HEK293 (cell line): ENCODE measurements around the gene HSD17B4.

ENCODE experiments used
- CTCF ChIA-PET: fragments of 350-600 bp; formaldehyde crosslinking; extraction: SDS; loops from one replicate; lab custom pipeline; 2021; ENCODE audit warnings: antibody characterized with exemption; lab: Yijun Ruan, JAX
- POLR2A ChIA-PET: fragments of 300-600 bp; formaldehyde crosslinking; extraction: SDS; loops from one replicate; lab custom pipeline; 2020; ENCODE audit warnings: antibody characterized with exemption, inconsistent platforms; lab: Yijun Ruan, JAX
- H3K27ac ChIP-seq: fragments of 200-500 bp; sonication (Bioruptor generic); 2 replicates; pipeline ENCODE4 v1.5.1; 2014; ENCODE audit warnings: low read depth, low read length, control low read depth, inconsistent platforms; ENCODE audit errors: extremely low read depth
- H3K36me3 ChIP-seq, 2 experiments: fragments of 200-500 bp in 1 of 2; sonication (Bioruptor generic) in 1 of 2; 1 replicate in 1 of 2; 2 replicates in 1 of 2; pipeline ENCODE4 v1.5.1; 2014 to 2017; ENCODE audit warnings: inconsistent platforms in 2 of 2, low read length in 2 of 2; ENCODE audit not compliant: control insufficient read depth in 2 of 2, insufficient read depth in 1 of 2
- H3K4me1 ChIP-seq: fragments of 200-500 bp; sonication (Bioruptor generic); 2 replicates; pipeline ENCODE4 v1.5.1; 2014; ENCODE audit warnings: mild to moderate bottlenecking, low read length, inconsistent platforms; ENCODE audit not compliant: control insufficient read depth, insufficient read depth
- H3K4me3 ChIP-seq: 2 replicates; pipeline ENCODE4 v1.5.1; 2011; ENCODE audit warnings: low read depth, mild to moderate bottlenecking, control low read depth, low read length, moderate library complexity
- H3K9me3 ChIP-seq: fragments of 200-500 bp; sonication (Bioruptor generic); 2 replicates; pipeline ENCODE4 v1.5.1; 2014; ENCODE audit warnings: low read depth, low read length, inconsistent platforms; ENCODE audit not compliant: control insufficient read depth, insufficient read depth
- GFI1B ChIP-seq: fragments of 450-650 bp; formaldehyde crosslinking; IDR thresholded peaks from 2 replicates; pipeline ENCODE4 v1.5.1; 2016; ENCODE audit warnings: missing biosample characterization, missing genetic modification characterization
- GLIS1 ChIP-seq: fragments of 450-650 bp; formaldehyde crosslinking; IDR thresholded peaks from 2 replicates; pipeline ENCODE4 v1.5.1; 2016; ENCODE audit warnings: missing biosample characterization, missing genetic modification characterization
- PRDM1 ChIP-seq: fragments of 450-650 bp; formaldehyde crosslinking; IDR thresholded peaks from 2 replicates; pipeline ENCODE4; 2016; ENCODE audit warnings: missing biosample characterization, missing genetic modification characterization
- ZEB2 ChIP-seq: fragments of 450-650 bp; formaldehyde crosslinking; IDR thresholded peaks from 2 replicates; pipeline ENCODE4 v1.5.1; 2016; ENCODE audit warnings: missing biosample characterization, missing genetic modification characterization
- ZNF10 ChIP-seq: fragments of 450-650 bp; formaldehyde crosslinking; IDR thresholded peaks from 2 replicates; pipeline ENCODE4 v1.5.1; 2017; ENCODE audit warnings: missing biosample characterization, missing genetic modification characterization
- ZNF169 ChIP-seq: fragments of 450-650 bp; formaldehyde crosslinking; IDR thresholded peaks from 2 replicates; pipeline ENCODE4 v1.5.1; 2016; ENCODE audit warnings: missing biosample characterization, missing genetic modification characterization
- ZNF214 ChIP-seq: fragments of 450-650 bp; formaldehyde crosslinking; IDR thresholded peaks from 2 replicates; pipeline ENCODE4 v1.5.1; 2017; ENCODE audit warnings: missing biosample characterization, mild to moderate bottlenecking, missing genetic modification characterization, borderline replicate concordance
- ZNF341 ChIP-seq: fragments of 450-650 bp; formaldehyde crosslinking; IDR thresholded peaks from 2 replicates; pipeline ENCODE4; 2016; ENCODE audit warnings: low read depth, missing biosample characterization, missing genetic modification characterization
- ZNF394 ChIP-seq: fragments of 450-650 bp; formaldehyde crosslinking; IDR thresholded peaks from 2 replicates; pipeline ENCODE4 v1.5.1; 2016; ENCODE audit warnings: missing biosample characterization, missing genetic modification characterization, mild to moderate bottlenecking, moderate library complexity, borderline replicate concordance
- ZNF624 ChIP-seq: fragments of 450-650 bp; formaldehyde crosslinking; IDR thresholded peaks from 2 replicates; pipeline ENCODE4 v1.5.1; 2017; ENCODE audit warnings: missing biosample characterization, missing genetic modification characterization
- ZSCAN30 ChIP-seq: fragments of 450-650 bp; IDR thresholded peaks from 2 replicates; pipeline ENCODE4 v1.5.1; 2018; ENCODE audit warnings: missing biosample characterization, mild to moderate bottlenecking, missing genetic modification characterization, moderate library complexity
- TF ChIP-seq, protein P1 (sequence below): fragments of 450-650 bp; formaldehyde crosslinking; IDR thresholded peaks from 2 replicates; pipeline ENCODE4 v1.5.1; 2016; ENCODE audit warnings: missing biosample characterization, missing genetic modification characterization
- TF ChIP-seq, protein P2 (sequence below): fragments of 450-650 bp; formaldehyde crosslinking; IDR thresholded peaks from 2 replicates; pipeline ENCODE4 v1.5.1; 2017; ENCODE audit warnings: missing biosample characterization, missing genetic modification characterization
- TF ChIP-seq, protein P3 (sequence below): fragments of 450-650 bp; IDR thresholded peaks from 2 replicates; pipeline ENCODE4 v1.5.1; 2018; ENCODE audit warnings: missing biosample characterization, mild to moderate bottlenecking, missing genetic modification characterization
- TF ChIP-seq, protein P4 (sequence below): fragments of 450-650 bp; formaldehyde crosslinking; IDR thresholded peaks from 2 replicates; pipeline ENCODE4 v1.5.1; 2016; ENCODE audit warnings: missing biosample characterization, missing genetic modification characterization
- TF ChIP-seq, protein P5 (sequence below): fragments of 450-650 bp; formaldehyde crosslinking; IDR thresholded peaks from 2 replicates; pipeline ENCODE4 v1.5.1; 2016; ENCODE audit warnings: missing biosample characterization, missing genetic modification characterization
- TF ChIP-seq, protein P6 (sequence below): fragments of 450-650 bp; formaldehyde crosslinking; IDR thresholded peaks from 2 replicates; pipeline ENCODE4 v1.5.1; 2016; ENCODE audit warnings: missing biosample characterization, missing genetic modification characterization

Gene HSD17B4

DNA sequence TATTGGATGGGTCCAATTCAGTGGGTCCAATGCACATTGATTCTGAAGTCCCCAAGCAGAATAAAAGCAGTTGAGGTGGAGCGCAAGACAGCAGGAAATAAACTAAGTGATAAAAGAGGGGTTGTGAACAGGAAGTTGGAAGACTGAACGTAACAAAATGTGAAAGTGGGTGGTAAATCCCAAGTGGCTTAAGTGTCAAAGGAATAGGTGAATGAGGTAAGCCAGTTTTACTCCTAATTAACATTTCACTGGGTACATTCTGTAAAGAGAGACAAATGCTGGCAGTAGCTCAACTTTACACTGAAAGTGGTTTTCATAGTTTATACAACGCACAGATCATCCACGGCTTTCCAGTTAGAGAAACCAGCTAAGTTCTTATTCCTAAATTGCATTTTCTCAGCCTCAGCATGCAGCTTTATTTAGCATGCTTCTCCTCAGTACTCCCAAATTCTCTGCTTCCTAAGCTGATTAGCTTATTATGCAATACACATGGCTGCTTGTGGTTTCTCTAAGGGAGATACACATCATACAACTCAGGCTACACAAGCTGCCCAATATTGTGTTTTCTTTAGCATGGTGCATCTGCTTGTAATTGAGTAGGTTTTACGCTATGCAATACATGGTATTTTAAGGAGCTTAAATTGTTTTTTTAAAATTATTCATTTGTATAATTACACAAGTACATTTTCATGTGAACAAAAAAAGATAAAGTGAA is 34.2 kb upstream of the HSD17B4 start (continued):
- TF ChIP-seq, protein P1, sequence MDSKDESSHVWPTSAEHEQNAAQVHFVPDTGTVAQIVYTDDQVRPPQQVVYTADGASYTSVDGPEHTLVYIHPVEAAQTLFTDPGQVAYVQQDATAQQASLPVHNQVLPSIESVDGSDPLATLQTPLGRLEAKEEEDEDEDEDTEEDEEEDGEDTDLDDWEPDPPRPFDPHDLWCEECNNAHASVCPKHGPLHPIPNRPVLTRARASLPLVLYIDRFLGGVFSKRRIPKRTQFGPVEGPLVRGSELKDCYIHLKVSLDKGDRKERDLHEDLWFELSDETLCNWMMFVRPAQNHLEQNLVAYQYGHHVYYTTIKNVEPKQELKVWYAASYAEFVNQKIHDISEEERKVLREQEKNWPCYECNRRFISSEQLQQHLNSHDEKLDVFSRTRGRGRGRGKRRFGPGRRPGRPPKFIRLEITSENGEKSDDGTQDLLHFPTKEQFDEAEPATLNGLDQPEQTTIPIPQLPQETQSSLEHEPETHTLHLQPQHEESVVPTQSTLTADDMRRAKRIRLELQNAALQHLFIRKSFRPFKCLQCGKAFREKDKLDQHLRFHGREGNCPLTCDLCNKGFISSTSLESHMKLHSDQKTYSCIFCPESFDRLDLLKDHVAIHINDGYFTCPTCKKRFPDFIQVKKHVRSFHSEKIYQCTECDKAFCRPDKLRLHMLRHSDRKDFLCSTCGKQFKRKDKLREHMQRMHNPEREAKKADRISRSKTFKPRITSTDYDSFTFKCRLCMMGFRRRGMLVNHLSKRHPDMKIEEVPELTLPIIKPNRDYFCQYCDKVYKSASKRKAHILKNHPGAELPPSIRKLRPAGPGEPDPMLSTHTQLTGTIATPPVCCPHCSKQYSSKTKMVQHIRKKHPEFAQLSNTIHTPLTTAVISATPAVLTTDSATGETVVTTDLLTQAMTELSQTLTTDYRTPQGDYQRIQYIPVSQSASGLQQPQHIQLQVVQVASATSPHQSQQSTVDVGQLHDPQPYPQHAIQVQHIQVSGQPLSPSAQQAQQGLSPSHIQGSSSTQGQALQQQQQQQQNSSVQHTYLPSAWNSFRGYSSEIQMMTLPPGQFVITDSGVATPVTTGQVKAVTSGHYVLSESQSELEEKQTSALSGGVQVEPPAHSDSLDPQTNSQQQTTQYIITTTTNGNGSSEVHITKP (tag by site-specific recombination) = peak; percentile 81
- 0 out of 2 replicates have a peak, but pooled peaks have one; percentile 17 for TF ChIP-seq ZEB2 (tag by site-specific recombination)
- no peak for TF ChIP-seq ZNF624 (tag by site-specific recombination)
- no peak for TF ChIP-seq PRDM1
- TF ChIP-seq ZNF169 (tag by site-specific recombination) = no peak
- TF ChIP-seq ZNF341 (tag by site-specific recombination) = no peak
- TF ChIP-seq GLIS1 = no peak
- no peak for TF ChIP-seq ZNF10 (tag by site-specific recombination)
- TF ChIP-seq, protein P2, sequence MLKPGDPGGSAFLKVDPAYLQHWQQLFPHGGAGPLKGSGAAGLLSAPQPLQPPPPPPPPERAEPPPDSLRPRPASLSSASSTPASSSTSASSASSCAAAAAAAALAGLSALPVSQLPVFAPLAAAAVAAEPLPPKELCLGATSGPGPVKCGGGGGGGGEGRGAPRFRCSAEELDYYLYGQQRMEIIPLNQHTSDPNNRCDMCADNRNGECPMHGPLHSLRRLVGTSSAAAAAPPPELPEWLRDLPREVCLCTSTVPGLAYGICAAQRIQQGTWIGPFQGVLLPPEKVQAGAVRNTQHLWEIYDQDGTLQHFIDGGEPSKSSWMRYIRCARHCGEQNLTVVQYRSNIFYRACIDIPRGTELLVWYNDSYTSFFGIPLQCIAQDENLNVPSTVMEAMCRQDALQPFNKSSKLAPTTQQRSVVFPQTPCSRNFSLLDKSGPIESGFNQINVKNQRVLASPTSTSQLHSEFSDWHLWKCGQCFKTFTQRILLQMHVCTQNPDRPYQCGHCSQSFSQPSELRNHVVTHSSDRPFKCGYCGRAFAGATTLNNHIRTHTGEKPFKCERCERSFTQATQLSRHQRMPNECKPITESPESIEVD (tag by site-specific recombination) = peak; percentile 43; the same call in 1 of the 2 replicates
- TF ChIP-seq, protein P3, sequence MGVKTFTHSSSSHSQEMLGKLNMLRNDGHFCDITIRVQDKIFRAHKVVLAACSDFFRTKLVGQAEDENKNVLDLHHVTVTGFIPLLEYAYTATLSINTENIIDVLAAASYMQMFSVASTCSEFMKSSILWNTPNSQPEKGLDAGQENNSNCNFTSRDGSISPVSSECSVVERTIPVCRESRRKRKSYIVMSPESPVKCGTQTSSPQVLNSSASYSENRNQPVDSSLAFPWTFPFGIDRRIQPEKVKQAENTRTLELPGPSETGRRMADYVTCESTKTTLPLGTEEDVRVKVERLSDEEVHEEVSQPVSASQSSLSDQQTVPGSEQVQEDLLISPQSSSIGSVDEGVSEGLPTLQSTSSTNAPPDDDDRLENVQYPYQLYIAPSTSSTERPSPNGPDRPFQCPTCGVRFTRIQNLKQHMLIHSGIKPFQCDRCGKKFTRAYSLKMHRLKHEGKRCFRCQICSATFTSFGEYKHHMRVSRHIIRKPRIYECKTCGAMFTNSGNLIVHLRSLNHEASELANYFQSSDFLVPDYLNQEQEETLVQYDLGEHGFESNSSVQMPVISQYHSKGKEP (tag by site-specific recombination) = peak; percentile 81
- TF ChIP-seq ZNF394 (tag by site-specific recombination) = peak; percentile 82
- TF ChIP-seq, protein P4, sequence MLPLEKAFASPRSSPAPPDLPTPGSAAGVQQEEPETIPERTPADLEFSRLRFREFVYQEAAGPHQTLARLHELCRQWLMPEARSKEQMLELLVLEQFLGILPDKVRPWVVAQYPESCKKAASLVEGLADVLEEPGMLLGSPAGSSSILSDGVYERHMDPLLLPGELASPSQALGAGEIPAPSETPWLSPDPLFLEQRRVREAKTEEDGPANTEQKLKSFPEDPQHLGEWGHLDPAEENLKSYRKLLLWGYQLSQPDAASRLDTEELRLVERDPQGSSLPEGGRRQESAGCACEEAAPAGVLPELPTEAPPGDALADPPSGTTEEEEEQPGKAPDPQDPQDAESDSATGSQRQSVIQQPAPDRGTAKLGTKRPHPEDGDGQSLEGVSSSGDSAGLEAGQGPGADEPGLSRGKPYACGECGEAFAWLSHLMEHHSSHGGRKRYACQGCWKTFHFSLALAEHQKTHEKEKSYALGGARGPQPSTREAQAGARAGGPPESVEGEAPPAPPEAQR (tag by site-specific recombination) = no peak
- TF ChIP-seq, protein P5, sequence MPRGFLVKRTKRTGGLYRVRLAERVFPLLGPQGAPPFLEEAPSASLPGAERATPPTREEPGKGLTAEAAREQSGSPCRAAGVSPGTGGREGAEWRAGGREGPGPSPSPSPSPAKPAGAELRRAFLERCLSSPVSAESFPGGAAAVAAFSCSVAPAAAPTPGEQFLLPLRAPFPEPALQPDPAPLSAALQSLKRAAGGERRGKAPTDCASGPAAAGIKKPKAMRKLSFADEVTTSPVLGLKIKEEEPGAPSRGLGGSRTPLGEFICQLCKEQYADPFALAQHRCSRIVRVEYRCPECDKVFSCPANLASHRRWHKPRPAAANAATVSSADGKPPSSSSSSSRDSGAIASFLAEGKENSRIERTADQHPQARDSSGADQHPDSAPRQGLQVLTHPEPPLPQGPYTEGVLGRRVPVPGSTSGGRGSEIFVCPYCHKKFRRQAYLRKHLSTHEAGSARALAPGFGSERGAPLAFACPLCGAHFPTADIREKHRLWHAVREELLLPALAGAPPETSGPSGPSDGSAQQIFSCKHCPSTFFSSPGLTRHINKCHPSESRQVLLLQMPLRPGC (tag by site-specific recombination) = no peak
- TF ChIP-seq ZSCAN30 (tag by site-specific recombination) = no peak
- TF ChIP-seq GFI1B = no peak

DNA sequence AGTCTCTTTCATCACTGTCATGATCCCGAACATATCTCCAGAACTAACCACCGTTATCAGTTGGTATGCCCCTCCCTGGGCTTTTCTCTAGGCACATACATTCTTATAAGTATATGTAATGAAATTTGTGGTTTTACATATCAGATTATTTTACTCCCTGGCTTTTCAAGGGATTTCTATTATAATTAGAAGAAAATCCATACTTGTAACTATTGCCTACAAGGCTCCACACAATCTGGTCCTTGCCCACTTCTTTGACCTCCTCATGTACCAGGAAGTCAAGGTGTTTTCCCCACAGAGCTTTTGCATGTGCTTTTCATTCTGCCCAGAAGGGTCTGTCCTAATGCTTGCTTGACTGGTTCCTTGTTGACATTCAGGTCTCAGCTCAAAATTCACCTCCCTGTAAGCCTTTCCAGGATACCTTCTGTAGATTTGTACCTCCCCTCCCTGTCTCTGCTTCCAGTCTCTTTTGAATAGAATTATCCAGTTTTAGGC is 33.6 kb upstream of the HSD17B4 start:
- ChIA-PET POLR2A (interaction anchor here (2.1 kb wide), 1 partner anchor 33 kb away, joined by 7 read pairs; the partner anchor contains the start of gene HSD17B4), CTCF (interaction anchor here (0.6 to 1.1 kb wide), 5 partner anchors 17 to 430 kb away, joined by 3 to 6 read pairs (median 3); partner anchors contain the start of gene DTWD2)
- Histone ChIP-seq H3K36me3 (no peaks in the 10 kb centered on the region), H3K4me1 (peaks cover 5% of the 10 kb centered on the region; the same call in 1 of the 2 replicates), H3K4me3 (no peak overlapping the region), H3K9me3 (no peaks in the 10 kb centered on the region), H3K27ac (no peak overlapping the region)
- TF ChIP-seq ZNF214 (tag by site-specific recombination) = no peak
- TF ChIP-seq, protein P1 (tag by site-specific recombination) = peak; percentile 48
- TF ChIP-seq, protein P6, sequence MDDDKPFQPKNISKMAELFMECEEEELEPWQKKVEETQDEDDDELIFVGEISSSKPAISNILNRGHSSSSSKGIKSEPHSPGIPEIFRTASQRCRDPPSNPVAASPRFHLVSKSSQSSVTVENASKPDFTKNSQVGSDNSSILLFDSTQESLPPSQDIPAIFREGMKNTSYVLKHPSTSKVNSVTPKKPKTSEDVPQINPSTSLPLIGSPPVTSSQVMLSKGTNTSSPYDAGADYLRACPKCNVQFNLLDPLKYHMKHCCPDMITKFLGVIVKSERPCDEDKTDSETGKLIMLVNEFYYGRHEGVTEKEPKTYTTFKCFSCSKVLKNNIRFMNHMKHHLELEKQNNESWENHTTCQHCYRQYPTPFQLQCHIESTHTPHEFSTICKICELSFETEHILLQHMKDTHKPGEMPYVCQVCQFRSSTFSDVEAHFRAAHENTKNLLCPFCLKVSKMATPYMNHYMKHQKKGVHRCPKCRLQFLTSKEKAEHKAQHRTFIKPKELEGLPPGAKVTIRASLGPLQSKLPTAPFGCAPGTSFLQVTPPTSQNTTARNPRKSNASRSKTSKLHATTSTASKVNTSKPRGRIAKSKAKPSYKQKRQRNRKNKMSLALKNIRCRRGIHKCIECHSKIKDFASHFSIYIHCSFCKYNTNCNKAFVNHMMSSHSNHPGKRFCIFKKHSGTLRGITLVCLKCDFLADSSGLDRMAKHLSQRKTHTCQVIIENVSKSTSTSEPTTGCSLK = no peak
